Esophagus (tissue), 2 donors: Measurements from ENCODE around the gene TMPRSS9. TPM values are rescaled to one million over a fixed set of nuclear protein-coding genes. Genes with fewer than 3 reads are reported as not detected.

Experiments
- H3K27ac ChIP-seq, 2 donors: one replicate each; pipeline ENCODE4 v1.5.1; 2013; ENCODE audit warnings: low read depth in 2 of 2, mild to moderate bottlenecking in 2 of 2, inconsistent platforms in 1 of 2, low read length in 1 of 2, moderate library complexity in 1 of 2
- H3K27me3 ChIP-seq, 2 donors: one replicate each; pipeline ENCODE4 v1.6.1; 2013; ENCODE audit warnings: low read length in 2 of 2, control low read depth in 1 of 2, mild to moderate bottlenecking in 1 of 2; ENCODE audit not compliant: insufficient read depth in 2 of 2, control insufficient read depth in 1 of 2
- H3K36me3 ChIP-seq, 2 donors: one replicate each; pipeline ENCODE4 v1.6.1; 2013; ENCODE audit warnings: low read length in 1 of 2; ENCODE audit not compliant: control insufficient read depth in 2 of 2, insufficient read depth in 2 of 2
- H3K4me1 ChIP-seq, 2 donors: one replicate each; pipeline ENCODE4 v1.6.1; 2013; ENCODE audit warnings: low read length in 1 of 2; ENCODE audit not compliant: control insufficient read depth in 2 of 2, insufficient read depth in 2 of 2
- H3K4me3 ChIP-seq, 2 donors: one replicate each; pipeline ENCODE4 v1.5.1; 2013; ENCODE audit warnings: low read length in 2 of 2, mild to moderate bottlenecking in 2 of 2, low read depth in 1 of 2, moderate library complexity in 1 of 2
- H3K9me3 ChIP-seq, 2 donors: one replicate each; pipeline ENCODE4 v1.6.1; 2013; ENCODE audit warnings: mild to moderate bottlenecking in 2 of 2, low read depth in 1 of 2, low read length in 1 of 2, moderate library complexity in 1 of 2; ENCODE audit not compliant: control insufficient read depth in 2 of 2, insufficient read depth in 1 of 2
- WGBS, 2 donors: extraction: QIAGEN DNeasy Blood & Tissue Kit; methylation state at CpG; one replicate each; pipeline ENCODE4 v1.1.7; 2013; 5-methylcytosine and 5-hydroxymethylcytosine counted together
- polyA plus RNA-seq, 2 donors: library from polyadenylated mRNA; stranded (reverse); fragments of 200-250 nt; gene quantifications; one replicate each; pipeline ENCODE4 v1.2.3, GENCODE V29; 2013
- donor health status: healthy with polysubstance abuse.
- donor health status: Bipolar disorder and iron deficiency.

TMPRSS9 gene
- polyA plus RNA-seq, 2 donors: 0.04 TPM; not detected in 1

DNA sequence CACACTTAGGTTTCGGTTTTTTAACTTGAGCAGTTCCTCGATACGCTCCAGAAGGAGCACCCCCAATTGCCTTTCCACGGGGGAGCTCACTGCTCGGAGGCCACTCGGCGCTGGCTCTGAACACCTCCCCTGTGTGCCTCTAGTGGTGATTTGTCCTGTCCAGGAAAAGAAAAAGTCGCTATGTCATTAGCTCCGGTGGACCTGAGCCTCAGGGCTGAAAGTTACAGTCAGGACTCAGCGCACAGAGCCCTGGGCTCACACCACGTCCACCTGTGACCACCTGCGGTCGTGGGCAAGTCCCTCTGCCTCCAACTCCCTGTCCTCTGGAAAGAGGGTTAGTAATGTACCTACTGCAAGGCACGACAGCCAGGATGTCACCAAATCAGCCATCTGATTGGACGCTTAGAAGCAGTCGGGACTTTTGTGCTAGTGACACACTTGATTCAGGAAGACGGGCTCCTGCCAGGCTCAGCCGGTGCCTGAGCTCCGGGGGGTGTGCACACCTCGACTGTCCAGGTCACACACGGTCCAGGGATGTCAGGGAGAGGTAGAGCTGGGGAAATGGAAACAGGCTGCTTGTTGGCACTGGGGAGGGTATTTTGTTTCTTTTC is 3.9 kb upstream of the TMPRSS9 start:
- no peak overlapping the region for H3K27ac ChIP-seq
- H3K9me3 ChIP-seq: peaks cover 3% of the 10 kb centered on the region in 2 donors
- H3K4me3 ChIP-seq: no peak overlapping the region
- no peaks in the 10 kb centered on the region for H3K4me1 ChIP-seq
- H3K27me3 ChIP-seq: peaks cover 0 to 2% of the 10 kb centered on the region in 2 donors
- peaks cover 3 to 22% of the 10 kb centered on the region in 2 donors for H3K36me3 ChIP-seq
- WGBS, 2 donors: 80 to 81% methylated on average over 21 of the region's 21 CpGs

DNA sequence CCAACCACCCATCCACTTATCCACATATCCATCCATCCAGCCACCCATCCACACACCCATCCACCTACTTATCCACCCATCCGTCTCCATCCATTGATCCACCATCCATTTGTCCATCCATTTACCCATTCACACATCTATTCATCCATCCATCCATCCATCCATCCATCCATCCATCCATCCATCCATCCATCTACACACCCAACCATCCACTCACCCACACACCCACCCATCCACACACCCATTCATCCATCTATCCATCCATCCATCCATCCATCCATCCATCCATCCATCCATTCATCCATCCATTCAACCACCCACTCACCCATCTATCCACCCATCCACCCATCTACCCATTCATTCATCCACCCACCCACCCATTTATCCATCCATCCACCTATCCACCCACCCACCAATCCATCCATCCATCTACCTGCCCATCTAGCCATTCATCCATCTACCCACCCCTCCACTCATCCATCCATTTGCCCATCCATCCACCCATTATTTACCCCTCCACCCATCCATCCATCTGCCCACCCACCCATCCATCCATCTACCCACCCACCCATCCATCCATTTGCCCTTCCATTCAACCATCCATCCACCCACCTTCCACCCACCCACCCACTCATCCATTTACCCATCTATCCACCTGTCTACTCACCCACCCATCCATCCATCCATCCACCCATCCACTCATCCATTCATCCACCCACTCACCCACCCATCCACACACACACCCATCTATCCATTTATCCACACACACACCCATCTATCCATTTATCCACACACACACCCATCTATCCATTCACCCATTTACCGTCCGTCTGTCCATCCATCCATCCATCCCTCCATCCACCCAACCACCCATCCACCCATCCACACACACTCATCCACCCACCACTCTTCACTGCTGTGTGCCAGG is 2.5 kb upstream of the TMPRSS9 start:
- Histone ChIP-seq H3K27ac (no peak overlapping the region), H3K36me3 (peaks cover 3 to 17% of the 10 kb centered on the region in 2 donors), H3K27me3 (peaks cover 0 to 2% of the 10 kb centered on the region in 2 donors), H3K4me3 (no peak overlapping the region), H3K9me3 (peaks cover 3% of the 10 kb centered on the region in 2 donors), H3K4me1 (no peaks in the 10 kb centered on the region)
- WGBS, 2 donors: 85 to 95% methylated on average over 3 of the region's 3 CpGs

DNA sequence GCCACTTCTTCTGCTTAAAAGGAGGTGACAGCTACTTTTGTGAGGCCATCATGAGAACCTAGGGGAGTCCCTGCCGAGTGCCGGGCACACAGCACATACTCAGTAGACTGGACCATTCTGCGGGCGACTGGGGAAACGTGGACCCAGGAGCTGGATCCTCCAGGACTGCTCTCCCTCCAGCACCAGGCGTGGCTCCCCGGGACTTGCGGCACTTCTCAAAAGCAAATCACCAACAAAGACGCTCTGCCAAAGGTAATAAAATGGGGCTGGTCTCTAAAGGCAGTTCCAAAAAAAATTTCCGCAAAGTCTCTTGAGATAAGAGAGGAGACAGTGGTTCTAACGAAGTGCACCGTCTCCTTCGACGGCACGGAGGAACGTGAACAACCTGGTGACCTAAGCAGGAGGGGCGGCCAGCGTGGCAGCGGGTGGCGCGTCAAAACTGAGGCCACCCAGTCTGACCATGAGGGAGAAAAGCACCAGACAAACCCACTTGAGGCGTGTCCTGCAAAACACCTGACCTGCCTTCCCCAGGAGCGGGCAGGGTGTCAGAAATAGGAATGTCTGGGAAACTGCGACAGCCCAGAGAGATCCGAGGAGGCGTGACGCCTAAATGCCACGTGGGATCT is 1.4 kb upstream of the TMPRSS9 start:
- H3K4me3 ChIP-seq: no peak overlapping the region
- WGBS, 2 donors: 69 to 76% methylated on average over 28 of the region's 28 CpGs

DNA sequence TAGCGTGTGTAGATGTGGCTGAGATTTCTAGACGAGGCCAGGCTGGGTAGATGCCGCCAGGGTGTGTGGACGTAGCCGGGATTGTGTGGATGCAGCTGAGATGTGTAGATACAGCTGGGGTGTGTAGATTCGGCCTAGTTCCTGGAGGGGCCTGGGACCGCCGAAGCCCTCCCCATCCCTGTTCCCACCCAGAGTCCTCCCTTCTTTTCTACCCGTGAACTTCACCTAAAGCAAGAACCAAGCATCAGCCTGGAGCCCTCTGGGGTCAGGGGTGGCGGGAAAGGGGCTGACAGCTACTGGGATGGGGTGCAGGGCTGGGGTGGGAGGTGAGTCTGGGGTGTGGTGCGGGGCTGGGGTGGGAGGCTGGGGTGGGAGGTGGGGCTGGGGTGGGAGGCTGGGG is 768 bp downstream of the TMPRSS9 start:
- Histone ChIP-seq H3K4me1 (no peaks in the 10 kb centered on the region), H3K9me3 (peaks cover 3% of the 10 kb centered on the region in 2 donors), H3K36me3 (no peaks in the 10 kb centered on the region), H3K4me3 (no peak overlapping the region), H3K27me3 (peaks cover 0 to 2% of the 10 kb centered on the region in 2 donors), H3K27ac (no peak overlapping the region)
- 48 to 58% methylated on average over 11 of the region's 11 CpGs for WGBS, 2 donors

More for the DNA sequence above, 1.4 kb upstream of the TMPRSS9 start:
- peaks cover 3 to 10% of the 10 kb centered on the region in 2 donors for H3K36me3 ChIP-seq
- H3K27ac ChIP-seq: no peak overlapping the region
- H3K27me3 ChIP-seq: peaks cover 0 to 2% of the 10 kb centered on the region in 2 donors
- H3K9me3 ChIP-seq: peaks cover 3% of the 10 kb centered on the region in 2 donors
- H3K4me1 ChIP-seq: no peaks in the 10 kb centered on the region

DNA sequence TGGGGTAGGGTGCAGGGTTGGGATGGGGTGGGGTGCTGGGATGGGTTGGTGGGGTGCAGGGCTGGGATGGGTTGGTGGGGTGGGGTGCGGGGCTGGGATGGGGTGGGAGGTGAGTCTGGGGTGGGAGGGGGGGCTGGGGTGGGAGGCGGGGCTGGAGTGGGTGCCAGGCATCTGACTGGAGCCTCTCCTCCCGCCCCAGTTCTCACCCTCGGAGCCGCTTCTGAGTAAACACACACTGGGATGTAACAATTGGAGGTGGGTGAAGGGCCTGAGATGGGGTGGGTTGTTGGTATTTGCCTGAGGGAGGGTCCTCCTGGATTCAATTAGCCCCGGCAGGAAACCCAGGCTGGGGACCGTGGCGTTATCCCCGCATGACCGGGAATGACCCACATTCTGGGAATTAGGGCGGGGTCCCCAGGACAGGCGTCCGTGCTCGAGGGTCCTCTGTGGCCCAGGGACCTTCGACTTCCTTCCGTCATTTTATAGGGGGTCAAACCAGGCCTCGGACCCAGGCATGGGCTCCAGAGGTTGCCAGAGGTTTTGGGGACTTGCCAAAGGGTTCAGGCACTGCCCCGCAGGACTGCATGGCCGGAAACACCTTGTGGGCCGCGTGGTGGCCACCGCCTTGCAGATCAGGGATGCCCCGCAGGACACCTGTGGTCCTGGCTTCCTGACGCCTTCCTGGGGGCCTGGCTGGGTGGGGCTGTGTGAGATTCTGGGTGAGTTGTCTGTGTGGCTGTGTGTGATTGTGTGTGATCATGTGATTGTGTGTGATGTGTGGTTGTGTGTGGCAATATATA is 1.4 kb downstream of the TMPRSS9 start:
- Histone ChIP-seq H3K27me3 (peaks cover 0 to 2% of the 10 kb centered on the region in 2 donors), H3K36me3 (no peaks in the 10 kb centered on the region), H3K27ac (no peak overlapping the region), H3K4me1 (no peaks in the 10 kb centered on the region), H3K4me3 (no peak overlapping the region), H3K9me3 (peaks cover 3% of the 10 kb centered on the region in 2 donors)
- 29 to 33% methylated on average over 22 to 24 of the region's 24 CpGs for WGBS, 2 donors

DNA sequence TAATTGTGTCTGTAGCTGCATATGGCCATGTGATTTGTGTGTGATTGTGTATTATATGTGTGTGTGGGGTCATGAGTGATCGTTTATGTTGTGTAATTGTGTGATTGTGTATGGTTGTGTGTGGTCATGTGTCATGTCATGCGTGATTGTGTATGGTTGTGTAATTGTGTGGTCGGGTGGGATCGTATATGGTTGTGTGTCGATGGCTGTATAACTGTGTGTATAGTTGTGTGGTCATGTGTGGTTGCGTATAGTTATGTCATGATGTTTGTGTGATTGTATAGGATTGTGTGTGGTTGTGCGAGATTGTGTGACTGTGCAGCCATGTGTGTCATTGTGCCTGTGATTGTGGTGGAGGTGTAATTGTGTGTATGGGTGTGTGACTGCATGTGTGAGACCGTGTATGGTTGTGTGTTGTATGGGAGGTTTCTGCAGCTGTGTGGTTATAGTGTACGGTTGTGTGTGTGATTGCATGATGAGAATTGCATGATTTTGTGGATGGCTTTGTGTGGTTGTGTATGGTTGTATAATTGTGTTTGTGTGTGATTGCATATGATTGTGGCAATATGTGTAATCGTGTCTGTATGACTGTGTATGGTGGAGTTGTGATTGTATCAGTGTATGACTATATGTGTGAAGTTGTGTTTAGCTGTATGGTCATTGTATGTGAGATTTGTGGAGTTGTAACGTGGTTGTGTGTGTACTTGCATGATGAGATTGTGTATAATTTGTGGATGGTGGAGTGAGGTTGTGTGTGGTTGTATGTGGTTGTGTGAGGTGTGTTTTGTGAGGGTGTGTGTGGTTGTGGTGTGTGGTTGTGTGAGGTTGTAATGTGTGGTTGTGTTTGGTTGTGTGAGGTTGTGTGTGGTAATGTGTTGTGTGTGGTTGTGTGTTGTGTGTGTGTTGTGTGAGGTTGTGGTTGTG is 2.2 kb downstream of the TMPRSS9 start:
- H3K4me3 ChIP-seq: no peak overlapping the region
- no peaks in the 10 kb centered on the region for H3K4me1 ChIP-seq
- WGBS, 2 donors: 89 to 91% methylated on average over 11 of the region's 11 CpGs
- peaks cover 0 to 2% of the 10 kb centered on the region in 2 donors for H3K27me3 ChIP-seq
- H3K36me3 ChIP-seq: no peaks in the 10 kb centered on the region
- peaks cover 3% of the 10 kb centered on the region in 2 donors for H3K9me3 ChIP-seq
- no peak overlapping the region for H3K27ac ChIP-seq

DNA sequence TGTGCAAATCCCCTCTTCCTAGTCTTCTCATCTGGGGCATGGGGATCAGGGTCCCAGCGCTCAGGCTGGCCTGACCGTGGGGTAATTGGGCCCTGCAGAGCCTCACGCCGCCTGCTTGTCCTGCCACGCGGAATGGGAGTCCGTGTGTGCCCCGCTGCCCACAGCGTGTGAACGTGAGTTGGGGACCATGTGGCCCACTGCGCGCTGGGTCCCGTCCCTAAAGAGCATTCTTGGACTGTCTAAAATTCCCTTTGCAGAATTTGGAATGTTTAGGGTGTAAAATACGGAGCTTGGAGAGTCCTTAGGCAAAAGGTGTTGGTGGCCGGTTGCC is 2.9 kb downstream of the TMPRSS9 start:
- no peaks in the 10 kb centered on the region for H3K36me3 ChIP-seq
- H3K27ac ChIP-seq: no peak overlapping the region
- H3K4me1 ChIP-seq: no peaks in the 10 kb centered on the region
- H3K27me3 ChIP-seq: peaks cover 0 to 2% of the 10 kb centered on the region in 2 donors
- H3K4me3 ChIP-seq: no peak overlapping the region
- H3K9me3 ChIP-seq: peaks cover 3% of the 10 kb centered on the region in 2 donors
- WGBS, 2 donors: 79 to 84% methylated on average over 15 of the region's 15 CpGs

DNA sequence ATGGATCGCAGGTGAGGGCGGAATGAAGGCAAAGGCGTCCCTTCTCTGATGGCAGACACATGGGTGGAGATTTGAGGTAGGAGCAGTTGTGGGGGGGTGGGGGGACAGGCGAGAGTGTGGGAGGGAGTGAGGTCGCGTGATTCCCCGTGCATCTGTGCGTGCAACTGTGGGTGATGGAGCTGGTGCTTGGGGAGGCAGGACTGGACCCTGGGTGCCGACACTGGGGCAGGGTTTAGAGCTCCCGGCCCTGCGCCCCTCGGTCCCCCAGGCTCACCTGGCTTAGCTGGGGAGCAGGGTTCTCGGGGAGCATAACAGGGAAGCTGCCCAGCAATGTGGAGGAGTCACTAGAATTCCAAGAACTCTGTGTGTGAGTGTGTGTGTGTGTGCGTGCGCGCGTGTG is 3.4 kb downstream of the TMPRSS9 start:
- no peaks in the 10 kb centered on the region for H3K36me3 ChIP-seq
- no peaks in the 10 kb centered on the region for H3K4me1 ChIP-seq
- no peak overlapping the region for H3K4me3 ChIP-seq
- H3K27me3 ChIP-seq: peaks cover 0 to 2% of the 10 kb centered on the region in 2 donors
- 77 to 78% methylated on average over 17 of the region's 17 CpGs for WGBS, 2 donors
- peaks cover 3% of the 10 kb centered on the region in 2 donors for H3K9me3 ChIP-seq
- no peak overlapping the region for H3K27ac ChIP-seq
